ENCODE results near the gene TYK2. TPM values are rescaled to one million over a fixed set of nuclear protein-coding genes. Genes with fewer than 3 reads are reported as not detected.

TYK2 gene
- total RNA-seq (2022) (120 and 130 TPM in 2 replicates), Bru-seq, nascent RNA (percentile 50 among the genes with signal in this experiment), BruChase-seq, experiment 1, labeled RNA remaining after a 6-hour chase (percentile 69 among the genes with signal in this experiment), BruChase-seq, experiment 2, labeled RNA remaining after a 2-hour chase (percentile 67 among the genes with signal in this experiment)
- long read RNA-seq, full-length matches to known transcripts: 21 of 52 reads
- long read RNA-seq, partial matches to known transcripts: 8 of 52 reads
- long read RNA-seq, other reads (novel, unspliced or antisense): 23 of 52 reads

GRCh38 chr19:10380313-10381102 is at the start of gene TYK2:
Gene TYK2 (minus strand): TSS chr19:10380572. CDS start chr19:10378406, 2,166 bp downstream.
- no peaks in the 10 kb centered on the region for H3K27me3 Mint-ChIP-seq (ENCODE audit: unreplicated experiment)
- DNase-seq: peak; percentile 92
- peak within 1 kb of the TSS; percentile 98 for H3K27ac Mint-ChIP-seq (ENCODE audit: unreplicated experiment)
- TF ChIP-seq, protein P1, sequence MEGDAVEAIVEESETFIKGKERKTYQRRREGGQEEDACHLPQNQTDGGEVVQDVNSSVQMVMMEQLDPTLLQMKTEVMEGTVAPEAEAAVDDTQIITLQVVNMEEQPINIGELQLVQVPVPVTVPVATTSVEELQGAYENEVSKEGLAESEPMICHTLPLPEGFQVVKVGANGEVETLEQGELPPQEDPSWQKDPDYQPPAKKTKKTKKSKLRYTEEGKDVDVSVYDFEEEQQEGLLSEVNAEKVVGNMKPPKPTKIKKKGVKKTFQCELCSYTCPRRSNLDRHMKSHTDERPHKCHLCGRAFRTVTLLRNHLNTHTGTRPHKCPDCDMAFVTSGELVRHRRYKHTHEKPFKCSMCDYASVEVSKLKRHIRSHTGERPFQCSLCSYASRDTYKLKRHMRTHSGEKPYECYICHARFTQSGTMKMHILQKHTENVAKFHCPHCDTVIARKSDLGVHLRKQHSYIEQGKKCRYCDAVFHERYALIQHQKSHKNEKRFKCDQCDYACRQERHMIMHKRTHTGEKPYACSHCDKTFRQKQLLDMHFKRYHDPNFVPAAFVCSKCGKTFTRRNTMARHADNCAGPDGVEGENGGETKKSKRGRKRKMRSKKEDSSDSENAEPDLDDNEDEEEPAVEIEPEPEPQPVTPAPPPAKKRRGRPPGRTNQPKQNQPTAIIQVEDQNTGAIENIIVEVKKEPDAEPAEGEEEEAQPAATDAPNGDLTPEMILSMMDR (IDR thresholded peaks at IDR 0.05; ENCODE audit: unreplicated experiment): no peak
- intact Hi-C loops (cut with micrococcal nuclease; ENCODE audit: unreplicated experiment): loop anchor here (10.0 kb wide), 1 partner anchor 446 kb away; the partner anchor contains the start of gene OLFM2
- peak within 1 kb of the TSS; percentile 94 for H3K4me3 Mint-ChIP-seq (ENCODE audit: low read depth, unreplicated experiment)
- BruUV-seq (replicated peaks): no TSS peak
- peaks cover 12% of the 10 kb centered on the region for H3K4me1 Mint-ChIP-seq (ENCODE audit: low read depth, unreplicated experiment)
- CTCF ChIA-PET: interaction anchor here (0.6 to 1.6 kb wide), 5 partner anchors 8 to 487 kb away, joined by 4 to 11 read pairs (median 5); no protein-coding TSS in a partner anchor
- H3K9me3 Mint-ChIP-seq (ENCODE audit: low read depth, unreplicated experiment): no peaks in the 10 kb centered on the region
- peaks cover 32% of the 10 kb centered on the region for H3K36me3 Mint-ChIP-seq (ENCODE audit: insufficient read depth, unreplicated experiment)

DNA sequence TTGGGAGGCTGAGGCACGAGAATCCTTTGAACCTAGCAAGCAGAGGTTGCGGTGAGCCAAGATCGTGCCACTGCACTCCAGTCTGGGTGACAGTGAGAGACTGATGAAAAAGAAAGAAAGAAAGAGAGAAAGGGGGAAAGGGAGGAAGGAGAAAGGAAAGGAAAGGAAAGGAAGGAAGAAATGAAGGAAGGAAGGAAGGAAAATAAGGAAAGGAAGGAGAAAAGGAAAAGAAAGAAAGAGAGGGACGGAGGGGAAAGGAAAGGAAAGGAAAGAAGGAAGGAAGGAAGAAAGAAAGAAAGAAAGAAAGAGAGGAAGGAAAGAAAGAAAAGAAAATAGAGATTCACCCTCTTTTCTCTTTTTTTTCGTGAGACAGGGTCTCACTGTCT is 48.6 kb upstream of the TYK2 start:
- CTCF ChIA-PET: no interaction called here
- no peak overlapping the region for H3K27ac Mint-ChIP-seq (ENCODE audit: unreplicated experiment)
- TF ChIP-seq, protein P1 (IDR thresholded peaks at IDR 0.05; ENCODE audit: unreplicated experiment): no peak
- H3K9me3 Mint-ChIP-seq (ENCODE audit: low read depth, unreplicated experiment): no peaks in the 10 kb centered on the region
- DNase-seq: no peak
- H3K36me3 Mint-ChIP-seq (ENCODE audit: insufficient read depth, unreplicated experiment): peaks cover 16% of the 10 kb centered on the region
- intact Hi-C loops (cut with micrococcal nuclease; ENCODE audit: unreplicated experiment): no loop called here
- peaks cover 44% of the 10 kb centered on the region for H3K27me3 Mint-ChIP-seq (ENCODE audit: unreplicated experiment)
- no TSS peak for BruUV-seq (replicated peaks)
- H3K4me3 Mint-ChIP-seq (ENCODE audit: low read depth, unreplicated experiment): no peak overlapping the region
- H3K4me1 Mint-ChIP-seq (ENCODE audit: low read depth, unreplicated experiment): no peaks in the 10 kb centered on the region

- CTCF ChIA-PET: no interaction called here
These were observed 46.8 kb upstream of the TYK2 start for GRCh38 chr19:10427169-10427568.

DNA sequence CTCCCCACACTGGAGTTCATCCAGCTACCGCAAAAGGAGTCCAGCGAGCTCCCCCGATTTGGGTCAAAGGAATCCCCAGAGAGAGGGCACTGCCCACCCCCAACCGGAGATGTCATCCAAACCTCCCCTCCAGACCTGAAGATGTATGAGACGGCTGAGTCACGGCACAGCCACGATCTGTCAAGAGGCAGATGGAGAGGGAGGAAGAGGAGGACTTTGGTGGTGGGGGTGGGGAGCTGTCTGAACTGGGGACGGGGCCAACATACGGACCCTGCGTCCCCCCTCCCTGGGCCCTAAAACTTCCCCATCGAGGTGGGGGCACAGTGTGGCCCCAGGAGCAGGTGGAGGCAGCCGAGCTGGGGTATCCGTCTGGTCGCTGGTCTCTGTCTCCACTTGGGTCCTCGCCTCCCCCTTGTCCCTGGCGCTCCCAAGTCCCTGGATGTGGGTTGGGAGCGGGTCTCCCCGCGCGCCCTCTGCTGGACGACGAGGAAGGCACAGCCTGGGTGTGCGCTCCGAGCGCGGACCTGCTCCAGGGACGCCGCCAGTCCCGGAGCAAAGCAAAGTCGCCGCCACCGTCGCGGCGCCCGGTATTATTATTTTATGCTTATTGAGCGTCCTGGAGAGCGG is 43.8 kb upstream of the TYK2 start:
- peak overlapping the region; percentile 62 for H3K4me3 Mint-ChIP-seq (ENCODE audit: low read depth, unreplicated experiment)
- H3K27me3 Mint-ChIP-seq (ENCODE audit: unreplicated experiment): peaks cover 49% of the 10 kb centered on the region
- intact Hi-C loops (cut with micrococcal nuclease; ENCODE audit: unreplicated experiment): no loop called here
- TF ChIP-seq, protein P1 (IDR thresholded peaks at IDR 0.05; ENCODE audit: unreplicated experiment): peak; percentile 76
- DNase-seq: peak; percentile 88
- H3K4me1 Mint-ChIP-seq (ENCODE audit: low read depth, unreplicated experiment): peaks cover 9% of the 10 kb centered on the region
- H3K27ac Mint-ChIP-seq (ENCODE audit: unreplicated experiment): no peak overlapping the region
- no peaks in the 10 kb centered on the region for H3K9me3 Mint-ChIP-seq (ENCODE audit: low read depth, unreplicated experiment)
- no TSS peak for BruUV-seq (replicated peaks)
- CTCF ChIA-PET: interaction anchor here (2.0 kb wide), 1 partner anchor 21 kb away, joined by 5 read pairs; the partner anchor contains the start of gene CDC37
- peaks cover 10% of the 10 kb centered on the region for H3K36me3 Mint-ChIP-seq (ENCODE audit: insufficient read depth, unreplicated experiment)

More at GRCh38 chr19:10427169-10427568, 46.8 kb upstream of the TYK2 start:
- no TSS peak for BruUV-seq (replicated peaks)
- no peak for DNase-seq
- no peak overlapping the region for H3K4me3 Mint-ChIP-seq (ENCODE audit: low read depth, unreplicated experiment)
- H3K36me3 Mint-ChIP-seq (ENCODE audit: insufficient read depth, unreplicated experiment): peaks cover 19% of the 10 kb centered on the region
- H3K27me3 Mint-ChIP-seq (ENCODE audit: unreplicated experiment): peaks cover 49% of the 10 kb centered on the region
- H3K4me1 Mint-ChIP-seq (ENCODE audit: low read depth, unreplicated experiment): no peaks in the 10 kb centered on the region
- no peaks in the 10 kb centered on the region for H3K9me3 Mint-ChIP-seq (ENCODE audit: low read depth, unreplicated experiment)
- TF ChIP-seq, protein P1 (IDR thresholded peaks at IDR 0.05; ENCODE audit: unreplicated experiment): no peak
- intact Hi-C loops (cut with micrococcal nuclease; ENCODE audit: unreplicated experiment): no loop called here
- H3K27ac Mint-ChIP-seq (ENCODE audit: unreplicated experiment): no peak overlapping the region
